MCF 10A (cell line): Measurements from ENCODE around the gene ADSS1. TPM values are rescaled to one million over a fixed set of nuclear protein-coding genes. Genes with fewer than 3 reads are reported as not detected.

Source experiments
- BruUV-seq: library from RNA; stranded (reverse); fragments of 400-500 nt; replicated peaks from 2 replicates; lab custom pipeline; 2021; lab: Mats Ljungman, UMichigan
- CTCF ChIA-PET: fragments of 300-600 bp; sonication (Branson Sonifier 250); formaldehyde crosslinking; extraction: SDS; loops from one replicate; lab custom pipeline; 2021; ENCODE audit warnings: antibody characterized with exemption, inconsistent platforms; lab: Yijun Ruan, JAX
- POLR2A ChIA-PET: fragments of 300-600, 350-650 bp; sonication (Branson Sonifier 250); formaldehyde crosslinking; extraction: SDS; loops from one replicate; lab custom pipeline; 2020; ENCODE audit warnings: antibody characterized with exemption, inconsistent platforms; lab: Yijun Ruan, JAX
- DNase-seq: peaks from one replicate; pipeline ENCODE4 v3.0.0-alpha.2; 2018; ENCODE audit not compliant: unreplicated experiment
- H3K27ac Mint-ChIP-seq: one replicate; pipeline ENCODE4 v1.8.0; 2022; ENCODE audit warnings: mild to moderate bottlenecking, low read depth, mixed read lengths; ENCODE audit not compliant: unreplicated experiment
- H3K27me3 Mint-ChIP-seq: one replicate; pipeline ENCODE4 v1.8.0; 2022; ENCODE audit warnings: mixed read lengths; ENCODE audit not compliant: insufficient read depth, unreplicated experiment
- H3K36me3 Mint-ChIP-seq: one replicate; pipeline ENCODE4 v1.8.0; 2022; ENCODE audit warnings: mild to moderate bottlenecking, moderate library complexity, mixed read lengths; ENCODE audit not compliant: insufficient read depth, unreplicated experiment
- H3K4me1 Mint-ChIP-seq: one replicate; pipeline ENCODE4 v1.8.0; 2022; ENCODE audit warnings: mixed read lengths; ENCODE audit not compliant: insufficient read depth, unreplicated experiment
- H3K4me3 Mint-ChIP-seq: one replicate; pipeline ENCODE4 v1.8.0; 2022; ENCODE audit warnings: mild to moderate bottlenecking, moderate library complexity, mixed read lengths; ENCODE audit not compliant: unreplicated experiment
- H3K9me3 Mint-ChIP-seq: one replicate; pipeline ENCODE4 v1.8.0; 2022; ENCODE audit warnings: mixed read lengths; ENCODE audit not compliant: unreplicated experiment
- CTCF ChIP-seq: fragments of 200-600 bp; IDR thresholded peaks from one replicate; pipeline ENCODE4 v1.8.0; 2022; ENCODE audit warnings: antibody characterized with exemption, mild to moderate bottlenecking; ENCODE audit not compliant: unreplicated experiment
- intact Hi-C: fragments of 100-400 bp; cut with micrococcal nuclease; formaldehyde crosslinking; loops from 2 replicates; pipeline ENCODE4 v1.14.1; 2022
- total RNA-seq: library from RNA; stranded (reverse); gene quantifications from 2 replicates; pipeline ENCODE4 v1.2.3, GENCODE V29; 2022

Gene ADSS1
- total RNA-seq, 1 experiment from 2014 or later, result 2.9 TPM

- intact Hi-C loops, result no loop called here
- no TSS peak for BruUV-seq
- POLR2A ChIA-PET, result interaction anchor here (1.3 to 5.5 kb wide), 4 partner anchors 10 to 58 kb away, joined by 5 to 35 read pairs (median 20); partner anchors contain the start of gene ADSS1
- Mint-ChIP-seq H3K36me3 (no peaks in the 10 kb centered on the region), H3K9me3 (no peaks in the 10 kb centered on the region), H3K27ac (peak overlapping the region; percentile 66), H3K27me3 (no peaks in the 10 kb centered on the region), H3K4me1 (peaks cover 25% of the 10 kb centered on the region), H3K4me3 (no peak overlapping the region)
- CTCF ChIA-PET, result interaction anchor here (1.4 kb wide), 1 partner anchor 22 kb away, joined by 3 read pairs; the partner anchor contains the start of gene ADSS1
- no peak for DNase-seq
- no peak for TF ChIP-seq CTCF
Observed at GRCh38 chr14:104746071-104746545, 22.1 kb downstream of the ADSS1 start.

- H3K36me3 Mint-ChIP-seq, result no peaks in the 10 kb centered on the region
- H3K4me3 Mint-ChIP-seq, result no peak overlapping the region
- peak overlapping the region; percentile 66 for H3K27ac Mint-ChIP-seq
- peaks cover 25% of the 10 kb centered on the region for H3K4me1 Mint-ChIP-seq
- no TSS peak for BruUV-seq
- intact Hi-C loops, result no loop called here
- ChIA-PET POLR2A (interaction anchor here (0.9 to 5.5 kb wide), 5 partner anchors 10 to 59 kb away, joined by 3 to 35 read pairs (median 15); partner anchors contain the start of gene ADSS1), CTCF (interaction anchor here (1.1 to 6.9 kb wide), 2 partner anchors 18 to 23 kb away, joined by 3 to 85 read pairs; partner anchors contain the start of gene ADSS1)
- H3K27me3 Mint-ChIP-seq, result no peaks in the 10 kb centered on the region
- H3K9me3 Mint-ChIP-seq, result no peaks in the 10 kb centered on the region
- no peak for DNase-seq
- TF ChIP-seq CTCF, result no peak
Observed at GRCh38 chr14:104746934-104747481, 23.0 kb downstream of the ADSS1 start.

- H3K27me3 Mint-ChIP-seq, result no peaks in the 10 kb centered on the region
- no TSS peak for BruUV-seq
- no peak for TF ChIP-seq CTCF
- H3K4me3 Mint-ChIP-seq, result no peak overlapping the region
- intact Hi-C loops, result no loop called here
- ChIA-PET CTCF (interaction anchor here (1.0 to 6.9 kb wide), 4 partner anchors 16 to 68 kb away, joined by 3 to 85 read pairs (median 4); partner anchors contain the start of gene ADSS1), POLR2A (interaction anchor here (0.9 to 5.5 kb wide), 5 partner anchors 11 to 50 kb away, joined by 3 to 35 read pairs (median 15); partner anchors contain the start of gene ADSS1)
- H3K4me1 Mint-ChIP-seq, result peaks cover 25% of the 10 kb centered on the region
- H3K27ac Mint-ChIP-seq, result no peak overlapping the region
- no peaks in the 10 kb centered on the region for H3K36me3 Mint-ChIP-seq
- H3K9me3 Mint-ChIP-seq, result no peaks in the 10 kb centered on the region
- DNase-seq, result no peak
Observed at GRCh38 chr14:104747876-104748275, 23.8 kb downstream of the ADSS1 start.

GRCh38 chr14:104749111-104749649 is 25.2 kb downstream of the ADSS1 start:
- BruUV-seq, result no TSS peak

More at GRCh38 chr14:104749111-104749649, 25.2 kb downstream of the ADSS1 start:
- POLR2A ChIA-PET, result interaction anchor here (1.0 to 5.5 kb wide), 7 partner anchors 12 to 224 kb away, joined by 3 to 35 read pairs (median 5); partner anchors contain the start of gene ADSS1
- H3K4me3 Mint-ChIP-seq, result no peak overlapping the region
- H3K9me3 Mint-ChIP-seq, result no peaks in the 10 kb centered on the region
- no peak for TF ChIP-seq CTCF
- no peaks in the 10 kb centered on the region for H3K27me3 Mint-ChIP-seq
- H3K4me1 Mint-ChIP-seq, result peaks cover 32% of the 10 kb centered on the region
- H3K27ac Mint-ChIP-seq, result peak overlapping the region; percentile 52
- no peaks in the 10 kb centered on the region for H3K36me3 Mint-ChIP-seq
- CTCF ChIA-PET, result interaction anchor here (0.6 to 6.9 kb wide), 12 partner anchors 8 to 1409 kb away, joined by 3 to 85 read pairs (median 4); partner anchors contain the start of gene ADSS1
- intact Hi-C loops, result loop anchor here (1.0 kb wide), 1 partner anchor 26 kb away; no protein-coding TSS in a partner anchor
- DNase-seq, result peak; percentile 73
